Fibroblast of pulmonary artery (primary cell): Measurements from ENCODE around the gene KCNK17.

Experiments used
- DNase-seq: peaks from one replicate; pipeline ENCODE4 v3.0.0-alpha.2; 2010; ENCODE audit warnings: low read depth
- H3K4me3 ChIP-seq: replicated peaks from 2 replicates; pipeline ENCODE4 v1.5.1; 2011; ENCODE audit warnings: low read depth, mild to moderate bottlenecking, control low read depth, low read length, moderate library complexity
- CTCF ChIP-seq: IDR thresholded peaks from 2 replicates; pipeline ENCODE4 v1.5.1; 2011; ENCODE audit warnings: mild to moderate bottlenecking, control low read depth, low read length, inconsistent platforms; ENCODE audit errors: missing control alignments

KCNK17 gene

GRCh38 chr6:39312912-39313525, 1.2 kb downstream of the KCNK17 start:
- no peak for TF ChIP-seq CTCF
- DNase-seq: no peak
- H3K4me3 ChIP-seq: no peak overlapping the region

GRCh38 chr6:39310542-39310941, 3.7 kb downstream of the KCNK17 start:
- no peak for TF ChIP-seq CTCF
- no peak overlapping the region for H3K4me3 ChIP-seq
- no peak for DNase-seq

GRCh38 chr6:39309942-39310531, 4.2 kb downstream of the KCNK17 start:
- DNase-seq: peak; percentile 75
- peak; percentile 93 for TF ChIP-seq CTCF
- H3K4me3 ChIP-seq: no peak overlapping the region

- H3K4me3 ChIP-seq: no peak overlapping the region
- no peak for DNase-seq
- TF ChIP-seq CTCF: no peak
These were observed 6.8 kb downstream of the KCNK17 start for GRCh38 chr6:39307462-39307861.

- no peak for TF ChIP-seq CTCF
- H3K4me3 ChIP-seq: no peak overlapping the region
- no peak for DNase-seq
These were observed 9.3 kb downstream of the KCNK17 start for GRCh38 chr6:39304951-39305350.

GRCh38 chr6:39303425-39304153, 10.6 kb downstream of the KCNK17 start:
- no peak for TF ChIP-seq CTCF
- H3K4me3 ChIP-seq: no peak overlapping the region
- no peak for DNase-seq
